IMR-90 (cell line): ENCODE measurements around the gene COX10. TPM values are rescaled to one million over a fixed set of nuclear protein-coding genes. Genes with fewer than 3 reads are reported as not detected.

Source experiments
- ATAC-seq: fragments of 200-7000 bp; cut with Tn5 transposase; 2 replicates; pipeline ENCODE4 v1.9.1; 2020; ENCODE audit warnings: low read depth, mild to moderate bottlenecking, moderate library complexity
- BruUV-seq: library from RNA; stranded (reverse); fragments of 400-500 nt; replicated peaks from 2 replicates; lab custom pipeline; 2021; lab: Mats Ljungman, UMichigan
- CTCF ChIA-PET: fragments of 300-600 bp; formaldehyde crosslinking; extraction: SDS; loops from one replicate; lab custom pipeline; 2021; ENCODE audit warnings: antibody characterized with exemption; lab: Yijun Ruan, JAX
- POLR2A ChIA-PET: fragments of 300-600 bp; sonication (Branson Sonifier 250); formaldehyde crosslinking; loops from one replicate; lab custom pipeline; 2022; ENCODE audit warnings: antibody characterized with exemption; ENCODE audit not compliant: unreplicated experiment; lab: Charles Lee
- DNase-seq: peaks from one replicate; pipeline ENCODE4 v3.0.0; 2013
- H2AFZ ChIP-seq: replicated peaks from 2 replicates; pipeline ENCODE3; 2013; ENCODE audit warnings: low read length, mild to moderate bottlenecking; ENCODE audit not compliant: poor library complexity
- H2AK5ac ChIP-seq: 2 replicates; pipeline ENCODE4 v1.6.1; 2013; ENCODE audit warnings: low read depth, low read length, inconsistent platforms
- H2AK9ac ChIP-seq: replicated peaks from 2 replicates; pipeline ENCODE3; 2013; ENCODE audit warnings: mild to moderate bottlenecking, low read depth, low read length, moderate library complexity; ENCODE audit not compliant: poor library complexity
- H2BK120ac ChIP-seq: 2 replicates; pipeline ENCODE4 v1.6.1; 2013; ENCODE audit warnings: low read depth, low read length, inconsistent platforms
- H2BK15ac ChIP-seq: 3 replicates; pipeline ENCODE4 v1.6.1; 2013; ENCODE audit warnings: low read depth, low read length, inconsistent platforms
- H2BK20ac ChIP-seq: 2 replicates; pipeline ENCODE4 v1.6.1; 2013; ENCODE audit warnings: low read depth, mild to moderate bottlenecking, inconsistent platforms, low read length, moderate library complexity
- H2BK5ac ChIP-seq: 2 replicates; pipeline ENCODE4 v1.6.1; 2013; ENCODE audit warnings: mild to moderate bottlenecking, low read depth, low read length, inconsistent platforms; ENCODE audit not compliant: poor library complexity, severe bottlenecking
- H3K14ac ChIP-seq: replicated peaks from 2 replicates; pipeline ENCODE4 v1.6.1; 2013; ENCODE audit warnings: low read depth, low read length, inconsistent platforms
- H3K18ac ChIP-seq: 2 replicates; pipeline ENCODE4 v1.6.1; 2013; ENCODE audit warnings: low read depth, low read length, control low read depth
- H3K23ac ChIP-seq: 2 replicates; pipeline ENCODE4 v1.6.1; 2013; ENCODE audit warnings: low read depth, low read length, inconsistent platforms
- H3K27ac ChIP-seq: 2 replicates; pipeline ENCODE4 v1.5.1; 2013; ENCODE audit warnings: mild to moderate bottlenecking, control low read depth, low read length; ENCODE audit not compliant: insufficient read depth
- H3K27me3 ChIP-seq: 2 replicates; pipeline ENCODE4 v1.6.1; 2013; ENCODE audit warnings: low read length; ENCODE audit not compliant: control insufficient read depth, insufficient read depth
- H3K36me3 ChIP-seq: 2 replicates; pipeline ENCODE4 v1.6.1; 2013; ENCODE audit warnings: low read length, mixed read lengths; ENCODE audit not compliant: control insufficient read depth, insufficient read depth
- H3K4ac ChIP-seq: 2 replicates; pipeline ENCODE4 v1.6.1; 2013; ENCODE audit warnings: low read depth, low read length, inconsistent platforms
- H3K4me1 ChIP-seq: 2 replicates; pipeline ENCODE4 v1.6.1; 2013; ENCODE audit warnings: low read length, mixed read lengths; ENCODE audit not compliant: control insufficient read depth, insufficient read depth
- H3K4me2 ChIP-seq: 2 replicates; pipeline ENCODE4 v1.6.1; 2013; ENCODE audit warnings: low read depth, mild to moderate bottlenecking, control low read depth, low read length, moderate library complexity
- H3K4me3 ChIP-seq: 2 replicates; pipeline ENCODE4 v1.5.1; 2013; ENCODE audit warnings: low read depth, mild to moderate bottlenecking, control low read depth, low read length, moderate library complexity; ENCODE audit not compliant: insufficient read depth
- H3K56ac ChIP-seq: 2 replicates; pipeline ENCODE4 v1.6.1; 2013; ENCODE audit warnings: low read length, inconsistent platforms; ENCODE audit not compliant: insufficient read depth; ENCODE audit errors: extremely low read depth
- H3K79me1 ChIP-seq, 2 experiments: 2 replicates each; pipeline ENCODE4 v1.6.1; 2013; ENCODE audit warnings: low read length in 2 of 2, inconsistent platforms in 1 of 2, low read depth in 1 of 2
- H3K9ac ChIP-seq: 2 replicates; pipeline ENCODE4 v1.6.1; 2013; ENCODE audit warnings: low read depth, low read length, control low read depth
- H3K9me1 ChIP-seq: 2 replicates; pipeline ENCODE4 v1.6.1; 2013; ENCODE audit warnings: low read length, inconsistent platforms; ENCODE audit not compliant: insufficient read depth
- H3K9me3 ChIP-seq: 2 replicates; pipeline ENCODE4 v1.6.1; 2013; ENCODE audit warnings: low read length; ENCODE audit not compliant: control insufficient read depth, insufficient read depth
- H4K20me1 ChIP-seq: 2 replicates; pipeline ENCODE4 v1.6.1; 2013; ENCODE audit warnings: low read length, inconsistent platforms; ENCODE audit not compliant: insufficient read depth
- H4K5ac ChIP-seq: 2 replicates; pipeline ENCODE4 v1.6.1; 2013; ENCODE audit warnings: mild to moderate bottlenecking, low read depth, low read length, control low read depth
- H4K8ac ChIP-seq, 2 experiments: 2 replicates each; pipeline ENCODE4 v1.6.1; 2013; ENCODE audit warnings: low read depth in 2 of 2, low read length in 2 of 2, control low read depth in 1 of 2, inconsistent platforms in 1 of 2
- H4K91ac ChIP-seq: 2 replicates; pipeline ENCODE4 v1.6.1; 2013; ENCODE audit warnings: low read depth, low read length, inconsistent platforms; ENCODE audit not compliant: insufficient read depth
- BHLHE40 ChIP-seq: fragments of 150-350 bp; IDR thresholded peaks from 2 replicates; pipeline ENCODE4 v1.6.1; 2016; ENCODE audit warnings: mild to moderate bottlenecking, low read depth, low read length
- CEBPB ChIP-seq: IDR thresholded peaks from 2 replicates; pipeline ENCODE4 v1.6.1; 2012; ENCODE audit warnings: low read depth, low read length, improper control_type of control experiment
- ELK1 ChIP-seq: fragments of 150-350 bp; IDR thresholded peaks from 2 replicates; pipeline ENCODE4 v1.6.1; 2016; ENCODE audit warnings: low read depth, mild to moderate bottlenecking, low read length, moderate library complexity, borderline replicate concordance
- FOS ChIP-seq: fragments of 150-350 bp; IDR thresholded peaks from 2 replicates; pipeline ENCODE4 v1.6.1; 2016; ENCODE audit warnings: low read depth, low read length
- MAFK ChIP-seq: IDR thresholded peaks from 2 replicates; pipeline ENCODE4 v1.6.1; 2012; ENCODE audit warnings: low read depth, low read length, improper control_type of control experiment
- MAZ ChIP-seq: IDR thresholded peaks from 2 replicates; pipeline ENCODE4 v1.6.1; 2012; ENCODE audit warnings: low read depth, mild to moderate bottlenecking, low read length, improper control_type of control experiment, moderate library complexity, borderline replicate concordance
- MXI1 ChIP-seq: IDR thresholded peaks from 2 replicates; pipeline ENCODE4 v1.6.1; 2012; ENCODE audit warnings: low read depth, mild to moderate bottlenecking, low read length, moderate library complexity, borderline replicate concordance
- POLR2A ChIP-seq: IDR thresholded peaks from 2 replicates; pipeline ENCODE4 v1.6.1; 2012; ENCODE audit warnings: mild to moderate bottlenecking, low read depth, low read length
- RAD21 ChIP-seq: IDR thresholded peaks from 2 replicates; pipeline ENCODE4 v1.6.1; 2012; ENCODE audit warnings: low read length, improper control_type of control experiment
- RCOR1 ChIP-seq: IDR thresholded peaks from 2 replicates; pipeline ENCODE4 v1.6.1; 2012; ENCODE audit warnings: mild to moderate bottlenecking, low read length, improper control_type of control experiment; ENCODE audit not compliant: insufficient replicate concordance
- SMC3 ChIP-seq: fragments of 150-350 bp; IDR thresholded peaks from 2 replicates; pipeline ENCODE4 v1.6.1; 2016; ENCODE audit warnings: low read depth, mild to moderate bottlenecking, antibody characterized with exemption, low read length, moderate library complexity
- USF2 ChIP-seq: fragments of 150-350 bp; IDR thresholded peaks from 2 replicates; pipeline ENCODE4 v1.6.1; 2017; ENCODE audit warnings: mild to moderate bottlenecking, antibody characterized with exemption, low read length, low read depth
- dilution Hi-C: fragments of 300-500 bp; cut with HindIII; formaldehyde crosslinking; loops from one replicate; pipeline ENCODE4 v1.14.3; 2018; ENCODE audit warnings: low sequenced_read_pairs; ENCODE audit not compliant: unreplicated experiment
- in situ Hi-C: fragments of 300-500 bp; cut with MboI; formaldehyde crosslinking; loops from 3 replicates; pipeline ENCODE4 v1.14.3; 2019; ENCODE audit warnings: low sequenced_read_pairs, inconsistent platforms, mixed read lengths
- intact Hi-C: fragments of 100-400 bp; cut with micrococcal nuclease; formaldehyde crosslinking; loops from 2 replicates; pipeline ENCODE4 v1.10.0; 2022
- polyA plus RNA-seq, 3 experiments: library from polyadenylated mRNA; depleted of rRNA; stranded (reverse); fragments of >200 nt; gene quantifications; 2 replicates each; pipeline ENCODE4 v1.2.3, GENCODE V29; 2012; ENCODE audit warnings: low replicate concordance in 1 of 3
- total RNA-seq: library from RNA; depleted of rRNA; stranded (reverse); fragments of >200 nt; gene quantifications from 2 replicates; pipeline ENCODE4 v1.2.3, GENCODE V29; 2012
- TF ChIP-seq, protein P1 (sequence below): conservative IDR thresholded peaks from 2 replicates; pipeline ENCODE4 v1.5.1; 2012; ENCODE audit warnings: mild to moderate bottlenecking, low read depth, low read length, improper control_type of control experiment

The COX10 gene
- total and polyA plus RNA-seq, 2 of the 4 experiments (the other 2 are of a cell fraction), result 15.4 to 16.1 TPM

DNA sequence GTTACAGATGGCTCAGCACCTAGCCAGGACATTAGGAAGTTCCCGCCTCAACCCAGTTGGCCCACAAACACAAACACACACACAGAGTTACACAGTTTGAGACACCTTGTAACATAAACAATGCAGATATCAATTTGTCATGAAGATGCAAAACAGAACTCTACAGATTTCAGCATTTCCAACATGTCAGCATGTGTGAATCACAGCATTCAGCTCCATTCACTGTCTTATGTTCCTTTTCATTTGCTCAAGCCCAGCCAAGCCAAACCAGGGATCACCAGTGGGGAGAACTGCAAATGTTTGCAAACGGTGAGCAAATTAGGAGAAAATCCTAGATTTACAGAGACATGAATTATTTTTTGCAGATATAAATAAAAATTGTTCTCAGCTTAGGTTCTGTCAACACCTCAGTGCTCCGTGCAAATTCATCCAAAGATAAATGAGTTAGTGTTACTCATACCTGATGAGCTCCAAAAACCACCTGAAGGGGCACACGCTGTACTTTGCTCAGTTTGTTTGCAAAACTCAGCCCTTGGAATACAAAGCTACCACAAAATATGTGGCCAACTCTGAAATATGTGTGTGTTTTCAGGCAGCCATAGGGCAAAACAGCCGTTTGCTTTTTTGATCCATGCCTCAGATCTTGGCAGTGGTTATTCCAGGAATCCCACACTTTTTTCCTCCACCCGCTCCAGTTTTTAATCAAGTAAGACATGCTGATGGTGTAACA is 16.3 kb upstream of the COX10 start (continued):
- no peak for TF ChIP-seq CEBPB

DNA sequence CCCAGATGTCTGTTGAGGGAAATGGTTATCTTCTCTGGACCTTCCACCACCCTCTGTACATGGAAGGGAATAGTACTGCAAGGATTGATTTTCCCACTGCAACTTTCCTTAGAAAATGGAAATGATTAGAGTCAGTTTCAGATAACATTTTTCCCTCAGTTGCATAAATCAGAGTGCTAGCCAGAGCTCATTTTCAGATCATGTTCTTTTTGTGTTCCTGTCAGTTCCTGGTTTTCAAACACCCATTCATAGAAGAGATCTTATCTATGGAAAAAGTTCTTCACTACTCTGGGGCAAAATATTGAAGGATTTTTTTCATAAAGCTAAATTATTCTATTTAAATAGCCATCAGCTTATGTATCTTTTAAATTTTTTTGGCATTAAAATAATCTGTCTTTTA is 11.7 kb upstream of the COX10 start:
- Histone ChIP-seq H3K9ac (no peak overlapping the region), H3K18ac (peak overlapping the region; percentile 43; the same call in 1 of the 2 replicates), H3K56ac (no peak overlapping the region), H3K27me3 (no peaks in the 10 kb centered on the region), H4K5ac (no peak overlapping the region), H3K27ac (no peak overlapping the region), H4K91ac (no peak overlapping the region), H3K79me1 (peaks cover 29 to 46% of the 10 kb centered on the region in 2 experiments), H3K23ac (no peak overlapping the region), H2AFZ (no peak overlapping the region), H4K8ac (no peak overlapping the region), H2BK15ac (no peak overlapping the region), H3K4ac (no peak overlapping the region), H2AK5ac (no peak overlapping the region), H3K36me3 (0 out of 2 replicates have a peak, but pooled peaks cover 1% of the 10 kb centered on the region), H2AK9ac (no peak overlapping the region), H2BK20ac (no peak overlapping the region), H3K4me2 (no peak overlapping the region), H3K4me1 (peaks cover 6% of the 10 kb centered on the region), H3K14ac (no peak overlapping the region), H2BK5ac (no peak overlapping the region), H3K4me3 (no peak overlapping the region), H4K20me1 (peaks cover 7% of the 10 kb centered on the region; the same call in 1 of the 2 replicates), H2BK120ac (no peak overlapping the region), H3K9me3 (peaks cover 2% of the 10 kb centered on the region; the same call in 1 of the 2 replicates), H3K9me1 (peaks cover 7% of the 10 kb centered on the region)
- CTCF ChIA-PET, result interaction anchor here (0.9 kb wide), 1 partner anchor 10 kb away, joined by 3 read pairs; no protein-coding TSS in a partner anchor
- dilution Hi-C loops (no loop called here), in situ Hi-C loops (no loop called here), intact Hi-C loops (loop anchor here (10.0 kb wide), 1 partner anchor 173 kb away; no protein-coding TSS in a partner anchor)
- ATAC-seq (no peak), DNase-seq (no peak)
- BruUV-seq, result no TSS peak
- POLR2A ChIA-PET, result no interaction called here
- TF ChIP-seq SMC3, result no peak
- TF ChIP-seq, protein P1, sequence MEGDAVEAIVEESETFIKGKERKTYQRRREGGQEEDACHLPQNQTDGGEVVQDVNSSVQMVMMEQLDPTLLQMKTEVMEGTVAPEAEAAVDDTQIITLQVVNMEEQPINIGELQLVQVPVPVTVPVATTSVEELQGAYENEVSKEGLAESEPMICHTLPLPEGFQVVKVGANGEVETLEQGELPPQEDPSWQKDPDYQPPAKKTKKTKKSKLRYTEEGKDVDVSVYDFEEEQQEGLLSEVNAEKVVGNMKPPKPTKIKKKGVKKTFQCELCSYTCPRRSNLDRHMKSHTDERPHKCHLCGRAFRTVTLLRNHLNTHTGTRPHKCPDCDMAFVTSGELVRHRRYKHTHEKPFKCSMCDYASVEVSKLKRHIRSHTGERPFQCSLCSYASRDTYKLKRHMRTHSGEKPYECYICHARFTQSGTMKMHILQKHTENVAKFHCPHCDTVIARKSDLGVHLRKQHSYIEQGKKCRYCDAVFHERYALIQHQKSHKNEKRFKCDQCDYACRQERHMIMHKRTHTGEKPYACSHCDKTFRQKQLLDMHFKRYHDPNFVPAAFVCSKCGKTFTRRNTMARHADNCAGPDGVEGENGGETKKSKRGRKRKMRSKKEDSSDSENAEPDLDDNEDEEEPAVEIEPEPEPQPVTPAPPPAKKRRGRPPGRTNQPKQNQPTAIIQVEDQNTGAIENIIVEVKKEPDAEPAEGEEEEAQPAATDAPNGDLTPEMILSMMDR, result no peak
- TF ChIP-seq CEBPB, result no peak
- no peak for TF ChIP-seq BHLHE40
- TF ChIP-seq FOS, result no peak
- TF ChIP-seq MAZ, result no peak
- no peak for TF ChIP-seq RAD21
- no peak for TF ChIP-seq RCOR1
- TF ChIP-seq ELK1, result no peak
- TF ChIP-seq MAFK, result no peak
- no peak for TF ChIP-seq MXI1
- no peak for TF ChIP-seq USF2
- no peak for TF ChIP-seq POLR2A
